Right ventricle myocardium inferior (tissue), 1 donor: Measurements from ENCODE around the gene NELFA. TPM values are rescaled to one million over a fixed set of nuclear protein-coding genes. Genes with fewer than 3 reads are reported as not detected.
A peak's percentile ranks its signal among the peaks of the same experiment; 100 is the strongest.

ENCODE experiments used
- ATAC-seq: fragments of 200-7000 bp; cut with Tn5 transposase; one replicate; pipeline ENCODE4 v1.9.1; 2020; ENCODE audit warnings: mild to moderate bottlenecking, moderate library complexity
- DNase-seq: peaks from one replicate; pipeline ENCODE4 v3.0.0; 2021; ENCODE audit errors: missing footprints
- intact Hi-C: fragments of 100-400 bp; cut with DNase I; formaldehyde crosslinking; loops from one replicate; pipeline ENCODE4 v1.11.0; 2022
- total RNA-seq: library from RNA; stranded (reverse); fragmentation: NEBNext Ultra II Directional; extraction: Animal tissue kit (Norgen Biotek cat#: 25700); gene quantifications from one replicate; pipeline ENCODE4 v1.2.1, GENCODE V29; 2021
- donor health status: DM: no; HTN: yes; CAD: no; lungs with severe emphysema.

The NELFA gene
- total RNA-seq, 1 donor from 2014 or later: 10.8 TPM

DNA sequence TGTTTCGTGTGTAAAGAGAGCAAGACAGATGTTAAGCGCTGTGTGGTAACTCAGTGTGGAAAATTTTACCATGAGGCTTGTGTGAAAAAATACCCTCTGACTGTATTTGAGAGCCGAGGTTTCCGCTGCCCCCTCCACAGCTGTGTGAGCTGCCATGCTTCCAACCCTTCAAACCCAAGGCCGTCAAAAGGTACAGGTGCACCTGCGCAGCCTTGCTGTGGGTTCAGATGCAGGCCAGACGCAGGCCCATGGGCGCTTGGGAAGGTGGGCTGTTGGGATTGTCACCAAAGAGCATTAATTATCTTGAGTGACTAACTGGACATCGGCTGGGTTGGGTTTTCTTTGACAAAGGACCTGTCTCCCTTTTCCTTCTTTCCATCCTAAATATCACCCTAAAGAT, 55.4 kb downstream of the NELFA start:
- intact Hi-C loops: no loop called here
- DNase-seq (no peak), ATAC-seq (no peak)

DNA sequence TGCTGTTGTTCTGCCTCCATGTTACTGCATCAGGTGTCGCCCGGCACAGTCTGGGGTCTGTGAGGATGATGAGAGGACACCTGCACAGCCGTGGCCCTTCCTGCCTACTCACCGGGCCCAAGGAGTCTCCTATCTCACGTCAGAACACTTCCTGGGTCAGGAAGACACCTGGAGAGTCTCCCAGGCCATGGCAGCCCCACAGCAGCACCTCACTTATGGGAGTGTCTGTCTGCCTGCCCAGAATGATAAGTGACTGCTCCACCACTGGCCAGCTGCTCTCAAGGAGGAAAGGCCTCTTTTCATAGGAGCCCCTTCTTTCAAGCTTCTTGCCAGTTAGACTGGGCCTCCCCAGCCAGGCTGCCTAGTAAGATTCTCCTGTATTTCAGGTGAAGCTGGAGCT, 56.1 kb downstream of the NELFA start:
- ATAC-seq (no peak), DNase-seq (no peak)
- intact Hi-C loops: no loop called here

GRCh38 chr4:1952058-1952700, 56.6 kb downstream of the NELFA start:
- no peak for DNase-seq
- ATAC-seq: no peak
- intact Hi-C loops: no loop called here

GRCh38 chr4:1950369-1950768, 58.4 kb downstream of the NELFA start:
- intact Hi-C loops: no loop called here
- ATAC-seq (no peak), DNase-seq (no peak)

GRCh38 chr4:1948892-1949436, 59.8 kb downstream of the NELFA start:
- ATAC-seq (no peak), DNase-seq (no peak)
- intact Hi-C loops: loop anchor here (10.0 kb wide), 1 partner anchor 56 kb away; the partner anchor contains the start of gene NELFA

DNA sequence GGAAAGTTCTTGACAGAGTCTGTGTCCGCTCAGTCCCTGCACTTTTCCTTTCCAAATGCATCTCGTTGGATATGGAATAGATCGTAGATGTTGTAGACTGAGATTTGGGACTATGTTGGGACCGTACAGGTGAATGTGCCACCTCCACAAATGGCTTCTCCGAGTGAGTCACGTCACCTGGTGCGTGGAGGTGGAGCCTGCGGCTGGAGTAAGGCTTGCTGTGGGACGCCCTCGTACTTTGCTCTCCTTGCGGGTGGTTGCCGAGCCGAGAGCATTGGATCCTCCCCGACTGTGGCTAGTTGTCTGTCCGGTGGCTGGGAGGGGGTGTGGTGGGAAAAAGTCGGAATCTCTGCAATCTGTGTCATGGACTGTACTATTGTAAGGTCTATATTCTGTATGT, 60.5 kb downstream of the NELFA start:
- ATAC-seq (no peak), DNase-seq (no peak)
- intact Hi-C loops: loop anchor here (10.0 kb wide), 1 partner anchor 57 kb away; the partner anchor contains the start of gene NELFA

DNA sequence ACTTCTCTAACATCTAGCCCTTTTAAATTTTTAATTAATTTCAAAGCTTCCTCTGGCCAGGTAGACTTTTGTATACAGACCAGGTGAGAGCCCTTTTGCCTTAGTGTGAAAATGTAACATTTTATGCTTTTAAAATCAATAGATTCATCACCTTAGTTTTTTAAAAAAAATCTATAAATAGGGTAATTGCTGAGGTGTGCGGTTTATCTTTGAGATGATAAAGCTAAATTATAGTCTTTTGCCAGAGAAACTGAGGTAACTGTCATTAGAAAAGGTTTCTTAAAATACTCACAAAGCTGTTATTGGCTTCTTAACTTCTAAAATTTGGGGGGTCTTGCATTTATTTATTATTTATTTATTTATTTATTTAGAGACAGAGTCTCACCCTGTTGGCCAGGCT, 62.9 kb downstream of the NELFA start:
- ATAC-seq: no peak
- no peak for DNase-seq
- intact Hi-C loops: loop anchor here (10.0 kb wide), 1 partner anchor 59 kb away; the partner anchor contains the start of gene NELFA

DNA sequence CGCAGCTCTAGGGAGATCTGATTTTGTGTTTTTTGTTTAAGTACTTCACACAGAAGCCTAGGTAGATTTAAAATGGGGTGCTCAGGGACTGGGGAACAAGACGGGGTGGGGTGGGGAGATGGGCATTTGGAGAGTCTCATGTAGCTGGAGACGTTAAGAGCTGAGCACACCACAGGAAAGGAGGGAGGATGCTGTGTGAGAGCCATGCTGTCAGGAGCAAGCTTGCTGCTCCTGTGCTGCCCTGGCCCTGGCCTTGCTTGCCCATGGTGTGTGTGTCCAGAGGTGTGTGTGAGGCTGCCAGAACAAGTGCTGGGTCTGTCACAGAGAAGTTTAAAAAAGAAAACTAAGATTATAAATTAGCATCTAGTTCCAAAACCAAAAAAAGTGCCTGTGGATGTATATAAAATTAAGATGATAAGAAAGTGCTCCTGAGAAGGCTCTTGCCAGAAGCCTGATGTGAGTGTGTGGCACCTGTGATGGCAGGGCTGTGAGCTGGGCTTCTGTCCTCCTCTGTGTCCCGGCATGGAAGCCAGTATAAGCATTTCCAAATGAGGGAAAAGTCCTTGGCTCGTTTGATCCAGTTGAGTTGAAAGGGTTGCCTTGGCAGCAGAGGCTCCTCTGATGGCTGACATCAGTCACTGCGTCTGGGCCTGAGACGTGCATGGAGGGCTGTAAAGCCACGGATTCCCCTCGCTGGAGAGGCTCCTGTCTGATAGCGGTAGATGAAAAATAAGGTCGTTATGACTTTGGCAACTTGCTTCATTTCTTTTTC, 63.5 kb downstream of the NELFA start:
- intact Hi-C loops: loop anchor here (10.0 kb wide), 1 partner anchor 59 kb away; the partner anchor contains the start of gene NELFA
- DNase-seq (no peak), ATAC-seq (no peak)

DNA sequence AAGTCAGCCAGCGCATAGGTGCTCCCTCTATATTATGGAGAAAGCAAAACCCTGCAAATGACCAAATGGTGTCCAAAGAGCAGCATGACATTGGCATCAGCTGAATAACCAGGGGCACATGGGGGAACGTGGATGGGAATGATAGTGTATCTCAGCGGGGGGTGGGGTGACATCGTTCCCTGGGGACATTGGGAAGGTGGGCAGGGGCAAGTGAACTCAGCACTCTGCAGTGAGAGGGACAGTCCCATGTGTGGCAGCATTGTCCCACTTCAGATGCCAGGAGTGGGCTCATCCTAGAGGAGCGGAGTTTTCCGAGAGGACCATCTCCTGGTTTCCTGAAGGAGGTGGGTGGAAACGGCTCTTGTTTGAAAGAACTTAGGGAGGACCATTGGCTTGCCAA, 64.8 kb downstream of the NELFA start:
- intact Hi-C loops: loop anchor here (10.0 kb wide), 1 partner anchor 61 kb away; the partner anchor contains the start of gene NELFA
- no peak for ATAC-seq
- no peak for DNase-seq

DNA sequence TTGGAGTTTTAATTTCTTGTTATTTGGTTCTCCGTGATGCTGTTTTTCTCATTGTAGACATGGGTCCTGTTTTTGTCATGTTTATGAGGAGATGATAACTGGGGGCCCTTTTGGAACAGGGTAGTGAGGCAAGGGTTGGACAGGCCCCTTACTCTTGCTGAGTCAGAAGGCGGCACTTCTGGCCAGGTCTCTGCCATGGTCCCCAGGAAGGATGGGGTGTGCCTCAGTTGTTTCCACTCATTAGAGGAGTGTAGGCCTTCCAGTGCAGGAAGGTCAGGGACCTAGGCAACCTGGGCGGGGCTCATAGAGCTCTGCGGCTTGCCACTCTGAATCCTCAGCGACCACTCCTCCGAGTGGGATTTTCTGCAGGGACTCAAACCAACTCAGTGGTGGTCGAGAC, 68.2 kb downstream of the NELFA start:
- DNase-seq (no peak), ATAC-seq (no peak)
- intact Hi-C loops: loop anchor here (10.0 kb wide), 1 partner anchor 64 kb away; the partner anchor contains the start of gene NELFA

DNA sequence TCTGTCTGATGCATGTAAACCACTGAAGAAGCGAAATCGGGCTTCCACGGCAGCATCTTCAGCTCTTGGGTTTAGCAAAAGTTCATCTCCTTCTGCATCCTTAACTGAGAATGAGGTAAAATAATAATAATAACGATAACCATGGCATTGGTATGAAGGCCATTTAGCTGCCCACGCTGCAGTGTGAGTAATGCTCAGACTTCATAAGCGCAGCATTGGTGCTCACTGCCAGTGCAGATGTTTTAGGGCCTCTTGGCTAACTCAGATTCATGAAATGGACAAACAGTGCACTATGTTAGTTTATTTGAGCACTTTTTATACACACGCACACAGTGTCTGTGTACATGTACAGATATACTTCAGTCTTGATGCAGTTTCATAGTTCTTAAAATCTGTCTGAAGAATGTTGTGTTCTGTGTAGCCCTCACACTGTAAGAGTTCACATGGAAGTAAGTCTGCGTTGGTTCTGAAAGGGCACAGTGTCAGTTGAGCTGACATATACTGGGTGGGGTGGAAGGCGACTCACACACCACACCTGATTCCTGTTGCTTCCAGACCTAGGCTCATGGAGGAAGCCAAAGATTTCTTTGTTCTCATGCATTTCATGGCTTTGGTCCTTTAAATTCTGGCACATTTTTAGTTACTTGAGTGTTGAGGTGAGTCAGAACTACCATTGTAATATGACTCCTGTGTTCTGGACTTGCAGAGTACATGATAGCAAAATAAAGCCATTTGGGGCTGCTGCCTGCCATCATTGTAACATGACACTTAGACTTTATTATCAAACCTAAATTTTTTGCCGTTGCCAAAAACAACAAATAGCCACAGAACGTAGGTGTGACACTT, 68.9 kb downstream of the NELFA start:
- DNase-seq (no peak), ATAC-seq (peak; percentile 67)
- intact Hi-C loops: loop anchor here (10.0 kb wide), 1 partner anchor 65 kb away; the partner anchor contains the start of gene NELFA

DNA sequence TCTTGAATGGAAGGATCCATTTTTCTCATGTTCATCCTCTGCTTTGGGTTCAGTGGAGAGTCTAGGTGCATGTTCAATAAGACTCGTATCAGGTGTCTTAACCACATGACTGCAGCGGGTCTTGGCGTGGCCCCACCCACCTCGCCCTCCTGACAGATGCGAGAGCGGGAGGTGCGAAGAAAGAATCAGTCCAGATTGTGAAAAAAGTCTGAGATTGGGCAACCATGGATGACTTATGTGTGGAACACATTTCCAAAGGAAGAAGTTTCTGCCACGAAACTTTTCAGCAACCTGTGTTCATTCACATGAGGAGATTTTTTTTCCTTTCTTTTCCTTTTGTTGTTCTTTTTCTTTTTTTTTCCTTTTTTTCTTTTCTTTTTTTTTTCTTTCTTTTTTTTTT, 70.7 kb downstream of the NELFA start:
- no peak for DNase-seq
- intact Hi-C loops: no loop called here
- ATAC-seq: no peak

DNA sequence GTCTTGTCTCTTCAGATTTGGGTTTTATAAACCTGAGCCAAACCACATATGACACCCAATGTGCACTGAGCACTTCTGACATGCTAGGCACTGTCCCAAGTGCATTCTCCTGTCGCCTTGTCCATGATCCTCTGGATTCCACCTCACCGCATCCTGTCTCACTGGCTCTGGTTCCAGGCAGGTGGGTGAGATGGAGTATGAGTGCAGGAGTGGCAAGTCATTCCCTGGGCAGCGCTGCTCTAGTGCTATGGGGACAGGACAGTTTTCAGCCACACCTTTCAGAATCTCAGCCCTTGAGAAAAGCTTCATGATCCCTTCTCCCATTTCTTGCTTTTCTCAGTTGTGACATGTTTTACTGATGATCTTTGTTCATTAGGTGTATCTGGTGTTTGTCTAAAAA, 71.2 kb downstream of the NELFA start:
- intact Hi-C loops: no loop called here
- DNase-seq: no peak

DNA sequence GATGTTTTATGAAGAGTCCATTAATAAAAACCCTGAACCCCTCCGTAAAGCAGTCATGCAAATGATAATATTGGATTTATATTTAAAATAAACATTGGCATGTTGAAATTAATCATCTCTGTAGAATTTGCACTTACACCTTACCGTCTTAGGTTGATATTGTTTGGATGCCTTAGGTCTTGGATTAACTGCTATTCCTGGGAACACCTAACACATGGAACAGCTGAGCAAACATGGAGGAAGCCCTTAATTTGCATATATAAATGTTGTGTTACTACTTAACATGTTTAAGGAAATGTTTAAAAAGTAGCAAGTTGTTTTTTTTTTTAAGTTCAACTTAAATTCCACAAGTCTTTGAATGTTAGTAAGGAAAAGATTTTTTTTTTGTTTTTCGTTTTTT, 75.1 kb downstream of the NELFA start:
- ATAC-seq (no peak), DNase-seq (no peak)
- intact Hi-C loops: no loop called here

More for the DNA sequence above, 71.2 kb downstream of the NELFA start:
- no peak for ATAC-seq

- intact Hi-C loops: no loop called here
- DNase-seq: no peak
- ATAC-seq: no peak
Observed at GRCh38 chr4:1932736-1933135, 76.0 kb downstream of the NELFA start.
